Ramos (cell line): Measurements from ENCODE around the gene SPOCD1.

Experiments
- in situ Hi-C: fragments of 300-500 bp; cut with MboI; formaldehyde crosslinking; loops from one replicate; pipeline ENCODE4 v1.14.3; 2022; ENCODE audit warnings: low sequenced_read_pairs; ENCODE audit not compliant: unreplicated experiment

Gene SPOCD1

GRCh38 chr1:31776516-31776915 is 39.3 kb downstream of the SPOCD1 start:
- in situ Hi-C loops, result no loop called here

- in situ Hi-C loops, result no loop called here
Measured at GRCh38 chr1:31776032-31776431, 39.8 kb downstream of the SPOCD1 start.

GRCh38 chr1:31775210-31775999 is 40.4 kb downstream of the SPOCD1 start:
- in situ Hi-C loops, result no loop called here

GRCh38 chr1:31774495-31774894 is 41.3 kb downstream of the SPOCD1 start:
- in situ Hi-C loops, result no loop called here

GRCh38 chr1:31773861-31774260 is 42.0 kb downstream of the SPOCD1 start:
- in situ Hi-C loops, result no loop called here

DNA sequence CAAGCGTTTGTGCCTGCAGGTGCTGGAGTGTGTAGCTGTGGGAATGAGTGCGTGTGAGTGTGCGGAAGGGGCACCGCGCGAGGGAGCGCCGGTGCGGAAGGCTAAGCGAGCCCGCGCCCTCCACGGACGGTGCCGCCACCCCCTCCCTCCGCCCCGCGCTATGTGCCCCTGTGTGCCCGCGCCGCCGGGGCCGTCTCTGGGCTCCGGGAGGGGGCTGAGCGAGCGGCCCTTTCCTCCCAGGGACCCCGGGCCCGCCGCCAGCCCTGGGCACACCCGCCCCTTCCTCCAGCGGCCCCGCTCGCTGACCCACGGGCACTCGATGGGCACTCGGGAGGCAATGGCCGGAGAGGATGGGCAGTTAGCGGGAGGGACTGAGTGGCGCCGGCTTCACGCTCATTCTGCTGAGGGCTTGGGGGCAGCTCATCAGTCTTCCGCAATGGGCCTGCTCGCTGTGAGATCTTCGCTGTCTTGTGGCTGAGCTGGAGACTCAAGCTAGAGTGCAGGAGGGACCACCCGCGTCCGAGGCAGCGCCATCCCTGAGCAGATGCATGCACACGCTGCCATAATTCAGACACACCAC is 43.1 kb downstream of the SPOCD1 start:
- in situ Hi-C loops, result no loop called here

GRCh38 chr1:31771891-31772668 is 43.7 kb downstream of the SPOCD1 start:
- in situ Hi-C loops, result no loop called here

DNA sequence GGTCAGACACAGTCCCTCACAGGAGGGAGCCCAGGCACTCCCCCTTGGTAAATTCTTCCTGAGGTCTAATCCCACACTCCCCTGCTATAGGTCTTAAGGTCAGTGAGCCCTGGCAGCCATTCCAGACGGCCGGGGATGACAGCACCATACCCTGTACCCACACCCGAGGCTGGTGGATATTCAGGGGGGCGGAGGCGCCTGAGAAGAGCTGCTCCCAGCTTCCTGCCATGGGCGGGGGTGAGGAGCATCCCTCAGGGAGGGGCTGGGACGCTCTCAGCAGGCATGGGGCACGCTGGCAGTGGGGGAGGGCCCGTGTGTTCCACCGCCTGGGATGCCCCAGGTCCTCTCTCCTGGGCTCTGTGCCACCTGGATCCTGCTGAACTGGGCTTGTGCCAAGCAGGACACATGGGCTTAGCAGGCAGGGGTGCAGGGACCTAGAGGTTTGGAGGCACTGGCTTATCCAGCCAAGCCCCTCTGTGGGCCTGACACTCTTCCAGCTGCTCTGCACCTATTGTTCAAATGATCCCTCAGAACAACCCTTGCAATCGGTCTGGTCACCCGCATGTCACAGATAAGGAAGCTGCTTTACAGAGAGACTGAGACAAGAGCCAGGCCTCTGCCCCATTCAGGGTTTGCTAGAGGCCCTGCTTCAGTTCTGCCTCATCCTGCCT is 46.0 kb downstream of the SPOCD1 start:
- in situ Hi-C loops, result no loop called here

- in situ Hi-C loops, result no loop called here
Measured at GRCh38 chr1:31768939-31769704, 46.7 kb downstream of the SPOCD1 start.

- in situ Hi-C loops, result no loop called here
Measured at GRCh38 chr1:31768407-31768907, 47.4 kb downstream of the SPOCD1 start.

DNA sequence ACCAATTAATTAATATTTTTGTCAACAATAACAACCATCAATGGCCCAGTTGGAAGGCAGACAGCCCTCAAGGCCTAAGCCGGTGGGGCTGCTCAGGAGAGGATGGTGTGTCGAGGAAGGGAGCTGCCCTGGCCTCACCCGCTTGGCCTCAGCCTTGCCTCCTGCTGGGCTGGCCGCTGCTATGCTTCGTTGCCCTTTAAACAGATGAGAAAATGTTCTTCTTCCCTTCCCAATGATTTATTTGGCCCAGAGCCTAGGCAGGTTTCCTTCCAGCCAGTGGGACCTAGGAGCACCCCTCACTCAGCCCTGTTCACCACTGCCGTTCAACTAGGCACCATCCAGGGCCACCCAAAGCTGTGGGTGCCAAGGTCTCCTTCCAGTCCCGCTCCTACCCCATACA is 48.6 kb downstream of the SPOCD1 start:
- in situ Hi-C loops, result no loop called here

GRCh38 chr1:31765516-31765915 is 50.3 kb downstream of the SPOCD1 start:
- in situ Hi-C loops, result no loop called here

GRCh38 chr1:31765041-31765467 is 50.8 kb downstream of the SPOCD1 start:
- in situ Hi-C loops, result no loop called here

- in situ Hi-C loops, result no loop called here
Measured at GRCh38 chr1:31764312-31765040, 51.3 kb downstream of the SPOCD1 start, which contains the start of gene ADGRB2. Gene ADGRB2, minus strand, starts transcription at chr1:31764340. Its CDS starts 7,119 bp downstream, at chr1:31757221.

DNA sequence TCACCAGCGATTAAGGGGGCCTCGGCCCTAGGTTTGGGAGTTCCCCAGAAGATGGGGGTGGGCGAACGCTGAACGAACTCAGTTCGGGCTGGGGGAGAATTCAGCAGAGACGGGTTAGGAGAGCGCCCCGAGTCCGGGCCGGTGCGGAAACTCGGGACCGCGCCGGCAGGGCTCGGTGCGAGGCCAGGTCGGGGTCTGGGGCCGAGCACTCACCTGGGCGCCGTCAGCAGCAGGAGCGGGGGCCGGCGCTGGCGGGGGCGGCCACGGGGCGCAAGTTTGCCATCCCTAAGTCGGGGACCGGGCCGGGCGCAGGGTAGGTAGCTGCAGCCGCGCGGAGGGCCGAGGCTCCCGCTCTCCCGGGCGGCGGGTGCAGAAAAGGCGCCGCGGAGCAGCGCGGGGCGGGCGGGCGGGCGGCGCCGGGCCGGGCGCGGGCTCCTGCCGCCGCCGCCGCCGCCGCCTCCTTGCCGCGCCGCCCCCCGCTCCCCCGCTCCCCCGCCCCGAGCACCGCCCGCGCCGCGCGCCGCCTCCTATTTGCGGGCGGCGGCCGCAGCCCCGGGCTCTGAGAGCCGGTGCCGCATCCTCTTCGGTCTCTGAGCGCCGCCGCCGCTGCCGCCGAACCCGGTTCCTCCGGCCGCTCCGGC is 52.0 kb downstream of the SPOCD1 start:
- in situ Hi-C loops, result no loop called here

DNA sequence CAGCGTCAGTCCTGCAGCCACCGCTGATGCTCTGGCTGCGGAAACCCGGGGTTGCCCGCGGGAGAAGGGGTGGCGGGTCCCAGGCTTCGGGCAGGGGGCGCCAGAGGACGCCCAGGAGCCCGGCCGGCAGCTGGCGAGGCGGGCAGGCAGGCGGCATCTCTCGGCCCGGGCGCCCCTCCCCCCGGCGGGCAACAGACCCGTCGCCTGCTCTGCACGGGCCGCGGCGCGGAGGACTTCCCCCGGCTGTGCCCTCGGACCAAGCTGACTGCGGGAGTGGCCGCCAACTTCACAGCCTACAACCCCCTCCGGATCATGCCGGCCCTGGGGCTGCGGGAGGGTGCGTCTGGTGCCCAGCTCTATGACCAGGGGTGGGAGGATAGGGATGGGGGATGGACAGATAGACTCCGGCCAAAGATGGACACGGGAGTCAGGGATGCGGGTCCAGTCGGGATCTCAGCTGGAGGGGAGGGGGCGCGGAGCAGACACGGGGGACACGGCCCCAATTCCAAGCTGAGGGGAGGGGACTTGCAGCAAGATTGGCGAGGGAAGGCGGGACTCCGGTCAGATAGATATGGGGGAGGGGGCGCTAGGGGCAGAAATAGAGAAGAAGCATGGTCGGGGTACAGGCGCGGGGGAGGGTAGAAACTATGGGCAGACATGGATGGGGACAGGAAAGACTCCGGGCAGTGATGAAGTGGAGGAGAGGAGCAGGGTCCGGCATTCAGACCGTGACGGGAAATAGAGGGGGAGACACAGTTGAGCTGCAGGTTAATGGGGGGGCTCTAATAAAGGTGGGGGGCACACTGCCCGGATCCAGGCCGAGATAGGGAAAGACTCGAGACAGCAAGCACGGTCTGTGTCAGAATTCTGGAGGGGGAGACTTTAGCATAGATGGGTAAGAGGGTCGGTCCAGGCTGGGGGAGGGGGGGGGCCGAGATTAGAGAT is 52.8 kb downstream of the SPOCD1 start:
- in situ Hi-C loops, result no loop called here

DNA sequence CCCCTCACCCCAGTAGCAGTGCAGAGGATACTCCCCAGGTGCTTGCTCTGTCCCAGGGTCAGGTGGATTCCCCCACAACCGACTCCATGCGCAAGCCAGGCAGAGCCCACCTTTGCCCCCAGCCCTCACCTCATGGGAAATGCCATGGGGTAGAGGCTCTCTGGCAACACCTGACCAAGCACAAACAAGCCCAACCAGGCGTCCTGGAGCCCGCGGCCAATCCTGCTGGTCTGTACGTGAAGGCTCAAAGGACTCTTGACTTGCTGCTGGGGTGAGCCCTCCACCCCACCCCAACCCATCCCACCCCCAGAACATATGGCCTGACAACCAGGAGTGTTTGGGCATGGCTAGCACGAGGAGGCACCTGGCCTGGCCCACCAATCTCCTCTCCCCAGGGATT is 53.5 kb downstream of the SPOCD1 start:
- in situ Hi-C loops, result no loop called here
